DMS 273 (cell line): Measurements from ENCODE around the gene GNAT3.

Experiments used
- DNase-seq: peaks from one replicate; lab custom pipeline; 2025; ENCODE audit not compliant: unreplicated experiment; lab: John Stamatoyannopoulos, UW

GNAT3 gene

GRCh38 chr7:80420876-80421275 is 91.0 kb downstream of the GNAT3 start:
- no peak for DNase-seq

GRCh38 chr7:80417211-80417793 is 94.6 kb downstream of the GNAT3 start:
- DNase-seq, result no peak

- no peak for DNase-seq
Observed at GRCh38 chr7:80415522-80415921, 96.3 kb downstream of the GNAT3 start.

- no peak for DNase-seq
Observed at GRCh38 chr7:80415114-80415513, 96.8 kb downstream of the GNAT3 start.

- DNase-seq, result no peak
Observed at GRCh38 chr7:80414331-80414730, 97.5 kb downstream of the GNAT3 start.

- DNase-seq, result no peak
Observed at GRCh38 chr7:80413383-80413945, 98.4 kb downstream of the GNAT3 start.

- DNase-seq, result no peak
Observed at GRCh38 chr7:80412842-80413241, 99.0 kb downstream of the GNAT3 start.

- no peak for DNase-seq
Observed at GRCh38 chr7:80411621-80412020, 100.2 kb downstream of the GNAT3 start.

GRCh38 chr7:80410081-80410480 is 101.8 kb downstream of the GNAT3 start:
- DNase-seq, result no peak
